ENCODE data around the gene LITAF.

- TF ChIP-seq CTCF (conservative IDR thresholded peaks at IDR 0.05; ENCODE audit: low read length) (no peak), EZH2phosphoT487 (IDR thresholded peaks at IDR 0.05; ENCODE audit: borderline replicate concordance, low read depth, low read length) (no peak)
Measured at GRCh38 chr16:11603331-11603750, 16.6 kb upstream of the LITAF start.
